Body of pancreas (tissue), 4 donors: ENCODE data around the gene RAP2B. TPM values are rescaled to one million over a fixed set of nuclear protein-coding genes. Genes with fewer than 3 reads are reported as not detected.
"Not testable (repeated sequence)": the region's sequence is repeated elsewhere in the genome, so short reads cannot be mapped to it uniquely, and the experiment has no call there.

Source experiments
- ATAC-seq: fragments of 150-250 bp; one replicate; pipeline ENCODE4 v1.9.1; 2016
- DNase-seq, 4 donors: peaks; one replicate each; pipeline ENCODE4 v3.0.0-alpha.2; 2019
- H3K27ac ChIP-seq, 4 donors: fragments of 200-600 bp; sonication (generic); 1 replicate in 3 of 4; 2 replicates in 1 of 4; pipeline versions ENCODE4 v1.5.1 to v1.6.1; 2016 to 2019; ENCODE audit warnings: mild to moderate bottlenecking in 1 of 4, mixed read lengths in 1 of 4, moderate library complexity in 1 of 4
- H3K27me3 ChIP-seq, 2 donors: fragments of 200-600 bp; sonication (generic); one replicate each; pipeline ENCODE4 v1.6.0; 2016; ENCODE audit warnings: mild to moderate bottlenecking in 1 of 2
- H3K36me3 ChIP-seq, 2 donors: fragments of 200-600 bp; sonication (generic); replicated peaks in 1 of 2; 2 replicates each; pipeline ENCODE4 v1.5.1; 2016; ENCODE audit warnings: low read depth in 2 of 2; ENCODE audit not compliant: insufficient read depth in 1 of 2
- H3K4me1 ChIP-seq: fragments of 200-600 bp; sonication (generic); one replicate; pipeline ENCODE4 v1.6.0; 2016
- H3K4me3 ChIP-seq, 2 donors: fragments of 200-600 bp; sonication (generic); 1 replicate in 1 of 2; 2 replicates in 1 of 2; pipeline ENCODE4 v1.5.1; 2016 to 2019
- H3K9me3 ChIP-seq, 3 donors: fragments of 200-600 bp; sonication (generic); 1 replicate in 2 of 3; 2 replicates in 1 of 3; pipeline ENCODE4 v1.5.1; 2016
- CTCF ChIP-seq, 7 experiments: fragments of 450-650 bp in 4 of 7; fragments of 200-600 bp in 3 of 7; sonication (generic) in 3 of 7; IDR thresholded peaks; one replicate each; pipeline ENCODE4 v1.5.1; 2016 to 2019; ENCODE audit warnings: antibody characterized with exemption in 7 of 7
- POLR2A ChIP-seq, 3 donors: fragments of 450-650 bp; IDR thresholded peaks; one replicate each; pipeline ENCODE4 v1.6.1; 2016; ENCODE audit warnings: antibody characterized with exemption in 3 of 3, mild to moderate bottlenecking in 2 of 3
- WGBS, 2 donors: methylation state at CpG; one replicate each; pipeline ENCODE4 v1.1.5; 2017; 5-methylcytosine and 5-hydroxymethylcytosine counted together
- intact Hi-C: fragments of 100-400 bp; cut with DNase I; formaldehyde crosslinking; loops from one replicate; pipeline ENCODE4 v1.15.1; 2023
- total RNA-seq, 2 donors: library from RNA; depleted of rRNA; stranded (reverse); fragments of >200 nt; gene quantifications; one replicate each; pipeline ENCODE4 v1.1.0, GENCODE V29; 2016

RAP2B gene
- total RNA-seq, 2 donors from 2014 or later = 3.6 to 6.5 TPM

- Histone ChIP-seq H3K27ac (no peak overlapping the region), H3K27me3 (no peaks in the 10 kb centered on the region), H3K9me3 (no peaks in the 10 kb centered on the region), H3K36me3 (no peaks in the 10 kb centered on the region), H3K4me3 (no peak overlapping the region), H3K4me1 (no peaks in the 10 kb centered on the region)
- no peak for ATAC-seq
- DNase-seq = no peak
- TF ChIP-seq POLR2A (IDR thresholded peaks at IDR 0.05) (no peak), CTCF (IDR thresholded peaks at IDR 0.05) (no peak)
- intact Hi-C loops = no loop called here
- WGBS, 2 donors = 61% methylated on average over 2 of the region's 2 CpGs
Observed at GRCh38 chr3:153190923-153191322, 28.9 kb downstream of the RAP2B start.

- TF ChIP-seq CTCF (IDR thresholded peaks at IDR 0.05) = no peak
- TF ChIP-seq POLR2A (IDR thresholded peaks at IDR 0.05) = no peak
- ATAC-seq (no peak), DNase-seq (no peak)
- intact Hi-C loops = no loop called here
- Histone ChIP-seq H3K27me3 (no peaks in the 10 kb centered on the region), H3K27ac (no peak overlapping the region), H3K9me3 (no peaks in the 10 kb centered on the region), H3K36me3 (no peaks in the 10 kb centered on the region), H3K4me3 (no peak overlapping the region), H3K4me1 (no peaks in the 10 kb centered on the region)
Observed at GRCh38 chr3:153192327-153192726, 30.3 kb downstream of the RAP2B start.

- ATAC-seq, H3K9me3 ChIP-seq, intact Hi-C loops, H3K36me3 ChIP-seq, H3K4me1 ChIP-seq, H3K27ac ChIP-seq, H3K27me3 ChIP-seq, DNase-seq, H3K4me3 ChIP-seq: not testable (repeated sequence)
- WGBS, 2 donors = 93 to 94% methylated on average over 12 of the region's 12 CpGs
Observed at GRCh38 chr3:153193786-153194476, 31.9 kb downstream of the RAP2B start.

- ATAC-seq (no peak), DNase-seq (no peak)
- intact Hi-C loops = no loop called here
- no peak overlapping the region for H3K27ac ChIP-seq
- no peaks in the 10 kb centered on the region for H3K27me3 ChIP-seq
- 57 to 65% methylated on average over 5 of the region's 5 CpGs for whole genome bisulfite sequencing, 2 donors
- no peaks in the 10 kb centered on the region for H3K4me1 ChIP-seq
- H3K9me3 ChIP-seq = no peaks in the 10 kb centered on the region
- H3K4me3 ChIP-seq = no peak overlapping the region
- TF ChIP-seq POLR2A (IDR thresholded peaks at IDR 0.05) = no peak
- no peak for TF ChIP-seq CTCF (IDR thresholded peaks at IDR 0.05)
- no peaks in the 10 kb centered on the region for H3K36me3 ChIP-seq
Observed at GRCh38 chr3:153195349-153195879, 33.4 kb downstream of the RAP2B start.

- no peak overlapping the region for H3K4me3 ChIP-seq
- ATAC-seq = no peak
- intact Hi-C loops = no loop called here
- H3K9me3 ChIP-seq = no peaks in the 10 kb centered on the region
- TF ChIP-seq CTCF (IDR thresholded peaks at IDR 0.05) = no peak
- no peak for TF ChIP-seq POLR2A (IDR thresholded peaks at IDR 0.05)
- H3K4me1 ChIP-seq = no peaks in the 10 kb centered on the region
- no peaks in the 10 kb centered on the region for H3K27me3 ChIP-seq
- 34 to 52% methylated on average over 8 of the region's 8 CpGs for WGBS, 2 donors
- DNase-seq = peak in 1 of 4 donors; percentile 27
- H3K27ac ChIP-seq = no peak overlapping the region
- no peaks in the 10 kb centered on the region for H3K36me3 ChIP-seq
Observed at GRCh38 chr3:153209596-153209995, 47.6 kb downstream of the RAP2B start.
